ENCODE results near the gene TNXB. TPM values are rescaled to one million over a fixed set of nuclear protein-coding genes. Genes with fewer than 3 reads are reported as not detected.

Gene TNXB
- total RNA-seq, 1 donor from 2014 or later, result 1.9 TPM

DNA sequence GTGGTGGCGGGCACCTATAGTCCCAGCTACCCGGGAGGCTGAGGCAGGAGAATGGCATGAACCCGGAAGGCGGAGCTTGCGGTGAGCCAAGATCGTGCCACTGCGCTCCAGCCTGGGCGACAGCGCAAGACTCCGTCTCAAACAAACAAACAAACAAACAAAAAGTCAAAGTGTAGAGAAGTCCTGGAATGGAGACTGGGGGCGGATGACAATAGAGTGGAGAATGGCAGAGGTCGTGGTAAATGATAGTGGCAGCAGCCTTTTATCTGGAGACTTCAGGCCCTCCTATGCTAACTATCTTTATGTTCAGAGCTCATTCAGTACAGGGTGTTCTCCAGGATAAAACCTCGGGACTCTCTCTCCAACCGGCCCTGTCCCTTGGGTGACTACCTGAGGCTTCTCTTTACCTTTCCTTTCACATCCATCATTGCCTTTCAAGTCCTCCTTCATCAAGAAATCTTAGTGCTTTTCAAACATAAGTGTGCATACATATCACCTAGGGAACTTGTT lies 22.4 kb upstream of the TNXB start:
- Mint-ChIP-seq H3K36me3 (ENCODE audit: low read depth) (no peaks in the 10 kb centered on the region), H3K4me1 (ENCODE audit: low read depth) (peaks cover 41% of the 10 kb centered on the region), H3K4me3 (ENCODE audit: unreplicated experiment) (no peak overlapping the region), H3K27ac (ENCODE audit: unreplicated experiment) (no peak overlapping the region), H3K9me3 (ENCODE audit: low read depth) (no peaks in the 10 kb centered on the region), H3K27me3 (ENCODE audit: low read depth) (no peaks in the 10 kb centered on the region)
- TF ChIP-seq, protein P1, sequence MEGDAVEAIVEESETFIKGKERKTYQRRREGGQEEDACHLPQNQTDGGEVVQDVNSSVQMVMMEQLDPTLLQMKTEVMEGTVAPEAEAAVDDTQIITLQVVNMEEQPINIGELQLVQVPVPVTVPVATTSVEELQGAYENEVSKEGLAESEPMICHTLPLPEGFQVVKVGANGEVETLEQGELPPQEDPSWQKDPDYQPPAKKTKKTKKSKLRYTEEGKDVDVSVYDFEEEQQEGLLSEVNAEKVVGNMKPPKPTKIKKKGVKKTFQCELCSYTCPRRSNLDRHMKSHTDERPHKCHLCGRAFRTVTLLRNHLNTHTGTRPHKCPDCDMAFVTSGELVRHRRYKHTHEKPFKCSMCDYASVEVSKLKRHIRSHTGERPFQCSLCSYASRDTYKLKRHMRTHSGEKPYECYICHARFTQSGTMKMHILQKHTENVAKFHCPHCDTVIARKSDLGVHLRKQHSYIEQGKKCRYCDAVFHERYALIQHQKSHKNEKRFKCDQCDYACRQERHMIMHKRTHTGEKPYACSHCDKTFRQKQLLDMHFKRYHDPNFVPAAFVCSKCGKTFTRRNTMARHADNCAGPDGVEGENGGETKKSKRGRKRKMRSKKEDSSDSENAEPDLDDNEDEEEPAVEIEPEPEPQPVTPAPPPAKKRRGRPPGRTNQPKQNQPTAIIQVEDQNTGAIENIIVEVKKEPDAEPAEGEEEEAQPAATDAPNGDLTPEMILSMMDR (IDR thresholded peaks at IDR 0.05), result no peak
- DNase-seq (ENCODE audit: low spot score), result no peak

DNA sequence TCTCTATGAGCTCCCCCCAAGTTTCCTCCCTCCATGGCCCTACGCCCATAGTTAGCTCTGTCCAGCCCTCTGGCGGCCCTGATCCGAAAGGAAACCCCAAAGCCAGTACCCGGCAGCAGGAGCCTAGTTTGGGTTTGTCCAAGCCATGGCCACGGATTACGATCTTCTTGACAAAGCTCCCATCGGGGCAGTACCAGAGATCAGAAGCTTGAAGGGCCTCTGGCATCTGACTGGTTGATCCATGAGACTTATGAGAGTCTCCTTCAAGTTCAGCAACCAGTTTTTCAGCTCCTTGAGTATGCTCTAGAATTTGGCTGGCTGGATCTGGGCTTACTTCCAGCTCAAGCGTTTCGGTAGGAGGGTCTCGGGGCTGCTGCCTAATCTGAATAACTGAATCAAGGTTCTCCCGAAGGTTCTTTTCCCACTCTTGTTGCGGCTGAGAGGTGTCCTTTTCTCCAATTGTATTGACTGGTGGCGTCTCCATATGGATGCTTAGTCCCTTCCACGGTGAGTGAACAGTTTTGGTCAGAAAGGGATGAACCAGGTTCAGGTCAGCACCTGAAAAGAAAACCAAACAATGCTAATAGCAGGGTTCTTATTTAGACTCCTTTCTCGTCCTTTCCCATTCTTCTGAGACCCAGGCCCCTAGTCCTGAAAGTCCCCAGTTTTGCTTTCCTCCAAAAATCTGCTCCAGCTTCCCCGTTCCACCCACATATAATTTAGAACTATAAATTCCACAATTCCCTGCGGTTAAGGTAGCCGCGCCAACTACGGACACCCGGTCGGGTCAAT lies 20.4 kb upstream of the TNXB start:
- Mint-ChIP-seq H3K4me1 (ENCODE audit: low read depth) (peaks cover 45% of the 10 kb centered on the region), H3K27ac (ENCODE audit: unreplicated experiment) (peak overlapping the region; percentile 99), H3K27me3 (ENCODE audit: low read depth) (no peaks in the 10 kb centered on the region), H3K36me3 (ENCODE audit: low read depth) (peaks cover 5% of the 10 kb centered on the region), H3K4me3 (ENCODE audit: unreplicated experiment) (peak overlapping the region; percentile 90), H3K9me3 (ENCODE audit: low read depth) (no peaks in the 10 kb centered on the region)
- no peak for DNase-seq (ENCODE audit: low spot score)
- TF ChIP-seq, protein P1 (IDR thresholded peaks at IDR 0.05), result no peak

DNA sequence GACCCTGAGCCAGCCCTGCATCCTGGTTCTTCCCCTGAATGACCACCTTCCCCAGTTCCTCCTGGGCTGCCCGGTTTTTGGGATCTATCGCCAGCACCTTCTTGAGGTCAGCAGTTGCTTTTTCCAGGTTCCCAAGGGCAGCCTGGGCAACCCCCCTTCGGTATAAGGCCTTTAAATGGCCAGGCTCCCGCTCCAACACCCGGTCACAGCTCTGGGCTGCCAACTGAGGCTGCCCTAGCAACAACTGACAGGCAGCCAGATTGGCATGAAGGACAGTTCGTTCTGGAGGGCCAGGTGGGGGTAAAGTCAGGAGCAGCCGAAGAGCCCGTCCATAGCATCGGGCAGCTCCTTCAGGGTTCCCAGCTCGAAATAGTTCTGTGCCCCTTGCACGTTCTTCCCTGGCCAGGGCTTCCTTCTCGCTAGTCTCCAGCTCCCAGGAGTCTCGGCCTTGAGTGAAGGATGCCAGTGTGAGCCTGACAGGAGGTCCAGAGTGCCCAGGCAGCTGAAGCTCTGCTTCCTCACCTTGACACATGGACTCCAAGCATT lies 19.7 kb upstream of the TNXB start:
- TF ChIP-seq, protein P1 (IDR thresholded peaks at IDR 0.05), result no peak

DNA sequence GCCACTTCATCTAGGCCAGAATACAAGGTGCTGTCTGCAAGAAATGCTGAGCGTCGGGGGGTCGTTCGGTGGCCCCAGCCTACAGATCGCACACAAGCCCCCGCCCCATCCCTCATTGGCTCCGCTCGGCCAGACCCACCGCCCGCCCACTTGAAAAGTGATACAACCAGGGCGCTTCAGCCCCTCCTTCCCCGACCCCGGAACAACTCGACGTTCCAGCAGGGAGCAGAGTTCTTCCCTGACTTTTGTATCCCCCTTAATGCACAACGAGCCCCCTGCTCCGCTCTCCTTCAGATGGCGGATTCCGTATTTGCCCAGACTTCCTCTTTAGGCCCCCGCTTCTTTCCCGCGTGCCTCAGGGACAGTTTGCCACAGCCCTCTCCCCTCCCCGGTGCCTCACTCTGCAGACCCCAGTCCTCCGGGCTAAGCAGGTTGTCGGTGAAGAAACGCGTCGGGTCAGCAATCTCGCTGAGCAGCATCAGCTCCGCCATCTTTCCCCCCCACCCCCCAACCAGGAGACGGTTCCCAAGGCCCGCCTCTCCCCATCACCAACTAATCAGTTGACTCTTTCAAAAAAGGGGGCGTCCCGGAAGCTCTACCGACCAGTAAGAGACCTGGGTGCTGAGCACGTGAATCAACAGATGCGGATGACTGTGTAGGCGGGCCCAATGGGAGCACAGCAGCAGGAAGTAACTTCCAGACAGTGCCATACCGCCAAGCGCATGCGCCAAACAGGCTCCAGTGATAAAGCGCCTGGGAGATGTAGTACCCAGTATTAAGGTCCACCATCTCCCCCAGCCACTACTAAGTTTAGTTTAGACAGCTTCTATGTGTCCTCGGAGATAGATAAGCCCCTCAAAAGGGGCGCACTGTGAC lies 18.8 kb upstream of the TNXB start, which contains the start of gene ATF6B:
Gene ATF6B, minus strand, starts transcription at position 530 of the 876 bp plus-strand sequence. Its CDS starts 39 bp downstream, at position 491.
- H3K4me1 Mint-ChIP-seq (ENCODE audit: low read depth), result peaks cover 34% of the 10 kb centered on the region
- H3K36me3 Mint-ChIP-seq (ENCODE audit: low read depth), result peaks cover 9% of the 10 kb centered on the region
- peak within 1 kb of the TSS; percentile 99 for H3K4me3 Mint-ChIP-seq (ENCODE audit: unreplicated experiment)
- TF ChIP-seq, protein P1 (IDR thresholded peaks at IDR 0.05), result no peak
- DNase-seq (ENCODE audit: low spot score), result peak; percentile 99
- H3K27me3 Mint-ChIP-seq (ENCODE audit: low read depth), result no peaks in the 10 kb centered on the region
- peak within 1 kb of the TSS; percentile 99 for H3K27ac Mint-ChIP-seq (ENCODE audit: unreplicated experiment)
- no peaks in the 10 kb centered on the region for H3K9me3 Mint-ChIP-seq (ENCODE audit: low read depth)

More for the DNA sequence above, 19.7 kb upstream of the TNXB start:
- H3K36me3 Mint-ChIP-seq (ENCODE audit: low read depth), result peaks cover 9% of the 10 kb centered on the region
- H3K27ac Mint-ChIP-seq (ENCODE audit: unreplicated experiment), result peak overlapping the region; percentile 99
- H3K27me3 Mint-ChIP-seq (ENCODE audit: low read depth), result no peaks in the 10 kb centered on the region
- no peak for DNase-seq (ENCODE audit: low spot score)
- H3K9me3 Mint-ChIP-seq (ENCODE audit: low read depth), result no peaks in the 10 kb centered on the region
- H3K4me1 Mint-ChIP-seq (ENCODE audit: low read depth), result peaks cover 41% of the 10 kb centered on the region
- peak overlapping the region; percentile 99 for H3K4me3 Mint-ChIP-seq (ENCODE audit: unreplicated experiment)

DNA sequence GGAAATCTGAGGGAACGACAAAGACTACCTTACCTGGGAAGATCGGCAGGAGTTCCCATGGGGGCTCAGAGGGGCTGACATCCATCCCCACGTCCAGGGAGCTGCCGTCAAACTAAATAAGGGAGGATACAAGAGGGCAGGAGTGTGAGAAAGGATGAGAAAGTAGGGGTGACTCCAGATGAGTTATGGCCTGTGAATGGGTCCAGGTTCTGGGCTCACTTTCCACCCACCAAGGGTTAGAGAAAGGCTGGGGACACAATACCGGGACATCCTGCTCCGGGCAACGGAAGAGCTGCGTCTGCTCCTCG lies 18.2 kb upstream of the TNXB start:
- Mint-ChIP-seq H3K4me1 (ENCODE audit: low read depth) (peaks cover 34% of the 10 kb centered on the region), H3K36me3 (ENCODE audit: low read depth) (peaks cover 10% of the 10 kb centered on the region), H3K27me3 (ENCODE audit: low read depth) (no peaks in the 10 kb centered on the region), H3K4me3 (ENCODE audit: unreplicated experiment) (peak overlapping the region; percentile 99), H3K27ac (ENCODE audit: unreplicated experiment) (peak overlapping the region; percentile 99), H3K9me3 (ENCODE audit: low read depth) (no peaks in the 10 kb centered on the region)
- TF ChIP-seq, protein P1 (IDR thresholded peaks at IDR 0.05), result no peak
- DNase-seq (ENCODE audit: low spot score), result no peak

Measured in chondrocyte (in vitro differentiated cells).